Nephron (organoid): ENCODE data around the gene CALML3.

ENCODE experiments used
- H3K27ac Mint-ChIP-seq, 3 experiments: 2 replicates each; pipeline ENCODE4 v1.8.0; 2020; ENCODE audit warnings: mixed read lengths in 3 of 3, mild to moderate bottlenecking in 2 of 3, moderate library complexity in 1 of 3
- H3K27me3 Mint-ChIP-seq: 2 replicates; pipeline ENCODE4 v1.8.0; 2021; ENCODE audit warnings: low read depth, mild to moderate bottlenecking, moderate library complexity, mixed read lengths
- H3K36me3 Mint-ChIP-seq: 2 replicates; pipeline ENCODE4 v1.8.0; 2020; ENCODE audit warnings: low read depth, mixed read lengths
- H3K4me1 Mint-ChIP-seq: 2 replicates; pipeline ENCODE4 v1.8.0; 2020; ENCODE audit warnings: mixed read lengths
- H3K4me3 Mint-ChIP-seq, 3 experiments: 2 replicates each; pipeline ENCODE4 v1.8.0; 2020; ENCODE audit warnings: mild to moderate bottlenecking in 3 of 3, mixed read lengths in 3 of 3, moderate library complexity in 2 of 3
- H3K9me3 Mint-ChIP-seq: 2 replicates; pipeline ENCODE4 v1.8.0; 2020; ENCODE audit warnings: mixed read lengths
- CTCF ChIP-seq, 3 experiments: fragments of 200-600 bp; sonication (generic); IDR thresholded peaks; one replicate each; pipeline ENCODE4 v1.5.0; 2021; ENCODE audit warnings: antibody characterized with exemption in 3 of 3; ENCODE audit not compliant: unreplicated experiment in 3 of 3

The CALML3 gene

GRCh38 chr10:5508161-5508604, 16.6 kb upstream of the CALML3 start:
- no peak overlapping the region for H3K4me3 Mint-ChIP-seq
- TF ChIP-seq CTCF (IDR thresholded peaks at IDR 0.05; ENCODE audit: unreplicated experiment in 3 of 3) = no peak
- peaks cover 6% of the 10 kb centered on the region for H3K27me3 Mint-ChIP-seq
- no peaks in the 10 kb centered on the region for H3K36me3 Mint-ChIP-seq
- no peaks in the 10 kb centered on the region for H3K9me3 Mint-ChIP-seq
- H3K27ac Mint-ChIP-seq = no peak overlapping the region
- H3K4me1 Mint-ChIP-seq = peaks cover 21% of the 10 kb centered on the region

GRCh38 chr10:5508786-5509185, 16.0 kb upstream of the CALML3 start:
- Mint-ChIP-seq H3K9me3 (no peaks in the 10 kb centered on the region), H3K4me1 (peaks cover 21% of the 10 kb centered on the region), H3K27ac (no peak overlapping the region), H3K36me3 (no peaks in the 10 kb centered on the region), H3K4me3 (no peak overlapping the region), H3K27me3 (peaks cover 6% of the 10 kb centered on the region)
- TF ChIP-seq CTCF (IDR thresholded peaks at IDR 0.05; ENCODE audit: unreplicated experiment in 3 of 3) = no peak

GRCh38 chr10:5509236-5509635, 15.5 kb upstream of the CALML3 start:
- Mint-ChIP-seq H3K4me3 (no peak overlapping the region), H3K27me3 (peaks cover 6% of the 10 kb centered on the region), H3K36me3 (no peaks in the 10 kb centered on the region), H3K4me1 (peaks cover 21% of the 10 kb centered on the region), H3K9me3 (no peaks in the 10 kb centered on the region), H3K27ac (no peak overlapping the region)
- TF ChIP-seq CTCF (IDR thresholded peaks at IDR 0.05; ENCODE audit: unreplicated experiment in 3 of 3) = no peak

GRCh38 chr10:5509691-5510090, 15.1 kb upstream of the CALML3 start:
- H3K4me1 Mint-ChIP-seq = peaks cover 22% of the 10 kb centered on the region
- no peak for TF ChIP-seq CTCF (IDR thresholded peaks at IDR 0.05; ENCODE audit: unreplicated experiment in 3 of 3)
- H3K36me3 Mint-ChIP-seq = no peaks in the 10 kb centered on the region
- peaks cover 7% of the 10 kb centered on the region for H3K27me3 Mint-ChIP-seq
- H3K27ac Mint-ChIP-seq = no peak overlapping the region
- H3K4me3 Mint-ChIP-seq = no peak overlapping the region
- H3K9me3 Mint-ChIP-seq = no peaks in the 10 kb centered on the region

GRCh38 chr10:5510281-5511072, 14.3 kb upstream of the CALML3 start:
- Mint-ChIP-seq H3K4me1 (peaks cover 28% of the 10 kb centered on the region), H3K4me3 (no peak overlapping the region), H3K27ac (peak overlapping the region; percentile 10 to 48 (median 40)), H3K36me3 (no peaks in the 10 kb centered on the region), H3K9me3 (no peaks in the 10 kb centered on the region), H3K27me3 (peaks cover 9% of the 10 kb centered on the region)
- no peak for TF ChIP-seq CTCF (IDR thresholded peaks at IDR 0.05; ENCODE audit: unreplicated experiment in 3 of 3)
